Dermis blood vessel endothelial cell (primary cell): Measurements from ENCODE around the gene RGS2. TPM values are rescaled to one million over a fixed set of nuclear protein-coding genes. Genes with fewer than 3 reads are reported as not detected.

Experiments used
- DNase-seq: peaks from one replicate; pipeline ENCODE4 v3.0.0; 2010
- total RNA-seq: library from RNA; depleted of rRNA; stranded (reverse); fragments of >200 nt; gene quantifications from 2 replicates; pipeline ENCODE4 v1.2.3, GENCODE V29; 2014

RGS2 gene, protein sequence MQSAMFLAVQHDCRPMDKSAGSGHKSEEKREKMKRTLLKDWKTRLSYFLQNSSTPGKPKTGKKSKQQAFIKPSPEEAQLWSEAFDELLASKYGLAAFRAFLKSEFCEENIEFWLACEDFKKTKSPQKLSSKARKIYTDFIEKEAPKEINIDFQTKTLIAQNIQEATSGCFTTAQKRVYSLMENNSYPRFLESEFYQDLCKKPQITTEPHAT
- total RNA-seq: 3.0 and 5.1 TPM in 2 replicates

DNA sequence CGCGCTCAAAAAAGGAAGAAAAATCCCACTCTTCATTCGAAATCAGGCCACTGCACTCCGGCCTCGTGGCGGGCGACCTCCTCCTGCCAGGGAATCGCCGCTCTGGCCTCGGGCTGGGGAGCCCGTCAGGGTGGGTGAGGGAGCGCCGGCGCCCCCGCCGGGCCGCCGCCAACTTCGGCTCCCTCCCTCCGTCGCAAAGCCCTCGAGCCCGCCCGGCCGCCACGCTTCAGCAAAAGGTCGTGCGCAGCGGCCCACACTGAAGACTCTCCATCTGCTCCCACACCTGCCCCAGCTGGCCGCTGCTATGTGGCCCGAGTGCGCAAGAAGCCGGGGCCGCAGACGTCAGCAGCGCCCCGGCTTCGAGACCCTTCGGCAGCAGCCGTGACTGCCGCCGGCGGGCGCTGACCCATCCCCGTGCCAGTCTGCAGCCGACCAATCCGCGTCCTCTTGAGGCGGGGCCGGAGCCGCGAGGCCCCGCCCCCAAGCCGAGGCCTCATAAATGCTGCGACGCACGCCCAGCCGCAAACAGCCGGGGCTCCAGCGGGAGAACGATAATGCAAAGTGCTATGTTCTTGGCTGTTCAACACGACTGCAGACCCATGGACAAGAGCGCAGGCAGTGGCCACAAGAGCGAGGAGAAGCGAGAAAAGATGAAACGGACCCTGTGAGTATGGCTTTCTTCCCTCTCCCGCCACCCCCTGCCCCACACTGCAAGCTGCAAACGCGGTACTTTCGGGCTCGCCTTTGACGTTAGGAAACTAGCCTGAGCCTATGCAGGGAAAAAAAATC lies at the start of gene RGS2:
RGS2 (plus strand) TSS at position 522 of the 789 bp plus-strand sequence; CDS start at position 555, 33 bp downstream.
- DNase-seq: peak; percentile 95

DNA sequence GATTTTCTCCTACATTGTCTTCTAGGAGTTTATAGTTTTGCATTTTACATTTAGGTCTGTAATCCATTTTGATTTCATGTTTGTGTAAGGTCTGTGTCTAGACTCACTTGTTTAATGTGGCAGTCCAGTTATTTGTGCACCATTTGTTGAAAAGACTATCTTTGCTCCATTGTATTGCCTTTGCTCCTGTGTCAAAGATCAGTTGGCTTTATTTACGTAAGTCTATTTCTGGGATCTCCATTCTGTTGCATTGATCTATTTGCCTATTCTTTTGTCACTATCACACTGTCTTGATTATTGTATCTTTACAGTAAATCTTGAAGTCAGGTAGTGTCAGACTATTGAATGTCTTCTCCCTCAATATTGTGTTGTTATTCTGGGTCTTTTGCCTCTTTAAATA lies 49.7 kb upstream of the RGS2 start:
- DNase-seq: no peak

DNA sequence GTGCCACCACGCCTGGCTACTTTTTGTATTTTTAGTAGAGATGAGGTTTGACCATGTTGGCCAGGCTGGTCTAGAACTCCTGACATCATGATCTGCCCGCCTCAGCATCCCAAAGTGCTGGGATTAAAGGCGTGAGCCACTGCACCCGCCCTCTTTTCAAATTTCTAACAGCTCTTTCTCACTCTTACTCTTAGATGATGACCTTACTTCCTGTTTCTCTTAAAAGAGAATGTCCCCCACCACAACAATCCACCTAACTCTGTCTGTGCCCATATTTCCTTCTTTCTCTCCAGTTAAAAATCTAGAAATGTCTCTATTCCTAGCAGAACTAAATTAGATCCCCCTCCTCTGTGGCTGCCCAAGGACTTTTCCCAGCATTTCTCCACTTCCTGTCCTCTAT lies 46.6 kb upstream of the RGS2 start:
- DNase-seq: no peak

DNA sequence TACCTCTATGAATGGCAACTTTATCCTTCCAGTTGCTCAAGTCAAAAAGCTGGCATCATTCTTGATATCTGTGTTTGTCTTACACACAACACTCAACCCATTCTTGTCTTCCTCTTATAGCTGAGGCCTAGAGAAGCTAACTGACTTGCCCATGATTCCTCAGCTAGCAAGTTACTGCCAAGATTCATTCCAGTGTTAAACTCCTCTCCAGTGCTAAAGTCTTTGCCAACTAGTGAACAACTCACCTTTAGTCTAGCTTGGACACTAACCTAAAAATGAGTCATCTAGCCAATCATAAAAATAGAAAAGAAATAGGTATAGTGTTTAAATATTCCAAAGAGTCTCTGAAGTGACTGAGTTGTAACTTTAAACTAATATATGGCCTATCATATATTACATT lies 45.6 kb upstream of the RGS2 start:
- DNase-seq: no peak

DNA sequence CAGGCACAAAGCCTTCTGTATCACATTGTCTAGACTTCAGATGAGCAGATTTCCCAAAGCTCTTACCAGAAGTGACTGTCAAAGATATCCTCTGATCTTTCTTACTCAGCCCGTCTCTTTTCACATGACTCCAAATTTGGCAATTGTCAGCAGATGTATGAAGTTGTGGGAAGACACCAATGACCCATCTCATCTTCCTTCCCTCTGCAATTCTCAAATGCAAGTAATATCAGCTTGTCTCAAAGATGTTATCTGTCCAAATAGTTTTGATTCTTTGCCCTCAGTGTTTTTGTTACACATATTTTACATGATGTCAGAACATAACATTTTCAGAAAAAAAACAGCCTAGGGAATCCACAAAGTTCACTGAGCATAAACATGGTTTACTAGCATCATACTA lies 45.1 kb upstream of the RGS2 start:
- no peak for DNase-seq

DNA sequence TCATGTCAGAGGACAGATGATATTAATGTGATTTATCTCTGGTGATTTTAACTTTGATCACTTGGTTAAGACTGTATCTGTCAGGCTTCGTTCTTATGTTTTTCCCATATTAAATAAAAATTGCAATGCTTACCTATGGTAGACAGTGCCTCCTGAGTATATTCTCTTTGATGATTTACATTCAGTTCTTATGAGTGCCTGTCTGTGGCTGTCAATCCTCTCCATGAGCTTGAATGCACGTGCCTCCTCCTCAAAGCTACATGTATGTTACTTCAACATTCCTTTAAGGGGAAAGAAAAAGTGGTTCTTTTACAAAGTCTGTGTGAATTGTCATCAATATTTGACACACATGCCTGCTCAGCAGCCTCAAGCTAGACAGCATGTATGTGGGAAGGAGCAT lies 44.2 kb upstream of the RGS2 start:
- no peak for DNase-seq

DNA sequence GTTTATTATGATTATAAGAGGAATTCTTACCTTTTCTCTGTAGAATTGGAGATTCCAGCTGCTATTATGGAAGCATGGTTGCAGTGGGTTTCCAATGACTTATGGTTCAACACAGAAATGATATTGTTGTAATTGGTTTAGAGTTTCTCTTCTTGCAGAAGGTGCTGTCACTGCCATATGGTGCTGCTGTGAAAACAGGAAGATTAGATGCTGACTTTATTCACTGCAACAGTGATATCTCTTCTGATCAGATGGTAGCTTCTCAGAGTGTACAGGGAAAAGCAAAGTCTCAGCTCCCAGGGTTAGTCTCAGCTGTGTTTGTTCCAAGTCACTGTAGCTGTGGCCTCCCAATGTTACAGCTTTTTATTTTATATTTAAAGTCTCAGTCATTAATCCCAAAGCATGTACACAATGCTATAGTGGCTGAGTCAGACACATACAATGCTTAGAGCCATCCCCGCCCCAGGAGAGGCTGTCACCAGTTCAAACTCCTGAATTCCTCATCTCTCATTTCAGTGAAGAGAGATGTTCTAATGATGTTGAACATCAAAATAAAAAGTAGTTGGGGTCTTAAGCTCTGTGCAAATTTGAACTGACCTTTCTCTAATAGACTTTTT lies 42.7 kb upstream of the RGS2 start:
- no peak for DNase-seq

DNA sequence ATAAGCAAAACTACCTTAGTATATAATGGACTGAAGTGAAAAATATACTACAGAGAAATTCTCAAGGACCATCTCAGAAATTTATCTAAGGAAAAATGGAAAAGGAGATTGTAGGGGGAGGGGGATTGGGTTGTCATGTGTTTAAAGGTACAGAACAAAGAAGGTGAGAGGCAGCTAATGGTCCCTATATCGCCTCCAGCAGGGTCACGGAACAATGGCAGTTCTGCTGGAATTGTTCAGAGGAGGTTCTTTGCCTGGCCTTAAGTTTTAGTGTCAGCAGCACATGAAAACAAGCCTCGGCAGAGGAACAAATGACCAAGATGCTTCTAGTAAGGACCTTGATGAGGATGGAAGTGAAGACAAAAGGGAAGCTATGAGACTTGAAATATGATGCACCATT lies 42.0 kb upstream of the RGS2 start:
- DNase-seq: no peak

DNA sequence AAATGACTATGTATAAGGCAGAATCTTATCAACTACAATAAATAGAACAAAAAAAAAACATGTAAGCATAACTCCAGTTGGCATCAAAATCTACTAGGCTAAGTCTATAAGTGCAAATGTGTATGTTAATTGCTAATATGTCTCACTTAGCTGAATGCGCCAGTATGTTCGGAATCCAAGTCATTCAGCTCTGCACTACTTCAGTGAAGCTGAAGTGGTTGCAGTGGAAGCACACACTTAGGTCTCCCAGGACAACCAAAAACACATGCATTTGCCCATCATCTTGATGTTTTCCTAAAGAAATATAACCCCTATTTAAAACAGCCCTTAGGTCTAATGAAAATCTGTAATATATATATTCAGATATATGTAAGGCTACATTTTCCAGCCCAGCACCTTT lies 41.0 kb upstream of the RGS2 start:
- DNase-seq: no peak

DNA sequence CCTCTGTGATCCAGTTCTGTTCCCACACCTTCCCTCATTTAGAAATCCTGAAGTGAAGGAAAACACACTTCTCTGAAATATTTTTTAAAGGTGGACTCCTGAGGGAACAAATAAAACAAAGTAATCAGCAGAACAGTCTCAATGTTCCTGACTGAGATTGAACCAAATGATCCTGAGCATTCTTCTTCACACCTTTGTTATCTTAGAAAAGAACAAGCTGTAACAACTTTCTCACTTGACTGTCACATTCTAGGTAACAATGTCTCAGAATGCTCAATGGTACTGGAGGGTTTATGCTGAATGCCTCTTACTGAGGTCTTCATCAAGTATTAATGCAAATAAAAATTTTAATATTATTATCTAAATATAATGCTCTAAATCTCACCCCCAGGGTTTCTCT lies 40.4 kb upstream of the RGS2 start:
- no peak for DNase-seq

DNA sequence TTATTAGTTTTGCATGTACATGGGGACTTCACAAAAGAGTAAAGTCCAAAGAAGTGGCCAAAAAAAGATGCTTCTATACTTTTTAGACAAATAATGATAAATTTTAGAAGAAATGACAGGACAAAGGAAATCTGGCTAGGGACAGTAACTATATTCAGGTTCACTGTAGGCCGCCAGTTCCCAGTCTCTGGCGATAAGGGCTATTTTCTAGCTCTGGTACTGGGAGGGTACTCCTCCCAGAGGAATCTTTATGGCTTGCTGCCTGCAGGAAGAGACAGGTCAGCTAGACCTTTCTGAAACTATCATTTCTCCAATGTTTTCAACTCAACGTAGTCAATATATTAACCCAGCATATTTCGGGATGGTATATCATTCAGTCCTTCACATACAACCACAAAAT lies 37.5 kb upstream of the RGS2 start:
- no peak for DNase-seq

DNA sequence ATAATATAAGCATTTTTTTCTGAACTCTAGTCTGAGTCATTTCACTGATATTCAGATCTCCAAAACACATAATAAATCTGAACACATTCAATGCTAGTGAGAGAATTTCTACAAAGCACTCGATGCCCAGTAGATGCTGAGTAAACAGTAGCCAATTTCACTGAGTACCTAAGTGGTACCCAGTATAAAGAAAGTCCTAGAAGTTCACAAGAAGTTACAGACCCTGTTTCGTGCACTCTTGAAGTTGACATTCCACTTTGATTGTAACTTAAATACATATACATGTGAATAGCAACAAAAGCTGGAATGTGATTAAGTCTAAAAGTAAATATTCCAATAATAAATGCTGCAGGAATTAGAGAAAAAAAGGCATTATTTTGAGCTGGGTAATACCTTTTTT lies 33.2 kb upstream of the RGS2 start:
- no peak for DNase-seq

DNA sequence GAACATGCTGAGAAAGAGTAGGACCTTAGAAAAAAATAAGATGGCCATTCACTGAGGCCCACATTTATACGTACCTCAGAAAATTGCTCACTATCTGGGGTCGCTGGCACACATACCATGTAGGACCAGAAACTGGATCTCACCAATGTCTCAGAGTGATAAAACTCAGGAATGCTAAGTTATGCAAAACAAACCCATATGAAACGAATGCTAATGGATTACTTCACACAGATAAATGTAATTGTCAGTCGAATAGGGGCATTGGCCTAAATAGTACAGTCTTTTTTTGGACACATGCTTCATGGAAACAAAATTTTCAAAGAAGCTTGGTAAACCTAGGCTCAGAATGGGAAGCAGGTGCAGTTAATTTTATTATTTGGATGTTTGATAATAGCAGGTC lies 32.6 kb upstream of the RGS2 start:
- no peak for DNase-seq

DNA sequence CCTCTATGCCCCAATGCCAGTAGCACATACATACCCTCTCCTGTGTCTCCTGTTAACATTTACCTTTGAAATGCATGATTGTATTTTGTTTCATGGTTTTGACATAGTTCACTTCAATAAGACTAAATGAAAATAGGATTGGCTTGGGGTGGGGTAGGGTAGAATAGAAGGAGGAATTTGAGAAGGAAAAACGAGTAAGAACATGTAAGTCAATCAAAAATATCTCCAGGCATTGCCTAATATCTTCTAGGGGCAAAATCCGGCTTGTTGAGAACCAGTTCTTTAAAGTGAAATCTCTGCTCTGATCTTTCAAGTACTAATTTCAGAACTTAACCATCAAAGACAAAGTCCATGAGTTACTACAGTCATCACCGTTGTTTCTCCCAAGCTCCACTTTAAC lies 31.8 kb upstream of the RGS2 start:
- DNase-seq: no peak

DNA sequence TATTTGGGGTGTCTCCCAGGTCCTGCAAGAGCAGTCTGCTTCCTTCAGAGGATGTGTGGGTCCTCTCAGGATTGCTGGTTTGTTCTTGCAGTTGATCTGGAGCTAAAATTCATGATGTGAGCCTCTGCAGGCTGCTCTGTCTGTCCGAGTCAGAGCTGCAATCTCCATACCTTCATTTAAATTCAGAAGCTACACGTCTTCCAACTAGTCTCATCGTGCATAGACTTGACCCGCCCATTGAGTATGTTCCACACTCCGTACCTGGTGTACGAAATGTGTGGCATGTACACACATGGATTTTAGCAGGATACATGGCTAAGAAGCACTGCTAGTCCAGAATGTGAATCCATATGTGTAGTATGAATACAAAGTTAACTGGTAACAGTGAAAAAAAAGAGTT lies 25.0 kb upstream of the RGS2 start:
- no peak for DNase-seq

DNA sequence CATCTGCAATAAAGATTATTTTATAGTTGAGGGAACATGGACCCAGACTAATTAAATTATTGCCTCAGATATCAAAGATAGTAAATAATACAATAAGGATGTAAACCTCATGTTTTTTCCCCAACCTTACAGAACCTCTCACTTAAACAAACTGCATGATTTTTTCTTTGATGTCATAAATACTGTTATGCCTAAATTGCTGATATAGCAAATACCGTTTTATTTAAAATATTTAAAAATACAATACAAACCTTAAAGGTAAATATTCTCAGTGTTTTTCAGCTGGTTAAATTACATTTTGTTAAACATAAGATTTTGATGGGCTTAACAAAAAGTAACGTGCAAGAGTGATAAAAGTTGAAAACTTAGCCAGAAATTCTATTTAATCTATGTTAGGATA lies 24.4 kb upstream of the RGS2 start:
- no peak for DNase-seq

DNA sequence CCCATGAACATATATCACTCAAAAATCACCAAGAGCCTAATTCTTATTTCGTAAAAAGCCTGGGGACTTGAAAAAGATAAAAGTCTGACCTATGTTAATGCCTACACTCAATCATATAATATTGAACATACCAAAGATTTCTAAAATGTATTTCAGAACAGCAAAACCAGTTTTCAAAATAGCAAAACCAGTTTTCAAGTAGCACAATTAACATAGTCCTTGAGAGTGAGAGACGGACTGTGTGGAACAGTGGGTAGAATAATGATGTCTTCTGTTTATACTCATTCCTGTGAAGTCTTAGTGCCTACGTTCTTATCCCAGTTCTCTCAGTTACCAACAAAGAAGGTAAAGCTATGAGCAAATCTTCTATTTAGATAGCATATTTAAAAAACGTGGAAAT lies 22.3 kb upstream of the RGS2 start:
- no peak for DNase-seq

DNA sequence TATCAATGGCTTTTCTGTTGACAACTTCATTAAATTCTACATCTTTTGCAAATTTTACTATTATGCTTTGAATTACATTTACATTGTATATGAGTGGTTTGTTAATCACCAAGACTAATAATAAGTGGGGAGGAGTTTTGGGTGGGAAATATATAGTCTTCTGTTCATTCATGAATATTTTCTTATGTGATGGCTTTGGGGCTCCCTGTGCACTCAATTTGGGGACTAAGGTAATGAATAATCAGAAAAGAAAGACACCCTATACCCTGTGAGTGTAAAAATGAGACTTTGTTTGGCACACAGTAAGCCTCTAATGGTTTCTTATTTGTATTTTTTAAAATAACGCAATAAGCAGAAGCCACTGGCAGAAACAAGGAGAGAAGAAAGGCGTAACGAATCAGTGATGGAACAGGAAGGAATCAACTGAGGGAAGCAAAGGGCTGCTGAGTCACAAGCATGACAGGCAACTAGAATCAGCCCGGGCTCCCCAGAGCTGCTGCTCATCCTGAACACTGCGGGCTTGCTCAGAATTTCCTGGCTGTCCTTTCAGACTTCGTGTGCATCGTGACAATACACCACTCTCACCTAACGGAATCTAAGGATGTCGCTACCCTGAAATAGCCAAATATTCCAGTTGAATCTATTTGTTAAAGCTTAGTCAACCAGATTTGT lies 20.8 kb upstream of the RGS2 start:
- DNase-seq: peak; percentile 44

DNA sequence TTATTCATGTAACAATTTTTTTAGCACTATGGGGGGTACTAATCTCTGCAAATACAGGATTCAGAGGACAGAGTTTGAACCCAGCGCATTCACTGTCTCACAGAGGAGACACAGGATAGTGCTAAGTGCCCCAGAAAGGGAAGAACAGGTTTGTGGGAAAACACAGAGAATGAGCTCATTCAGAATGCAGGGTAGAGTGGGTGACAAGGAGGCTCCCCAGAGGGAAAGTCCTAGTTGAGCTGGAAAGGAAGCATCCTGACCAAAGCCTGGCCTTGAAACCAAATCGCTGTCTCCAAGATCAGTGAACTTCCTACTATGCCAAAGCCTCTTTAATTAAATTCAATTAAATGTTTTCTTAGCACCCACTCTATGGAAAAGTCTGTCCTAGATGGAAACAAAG lies 19.0 kb upstream of the RGS2 start:
- no peak for DNase-seq

DNA sequence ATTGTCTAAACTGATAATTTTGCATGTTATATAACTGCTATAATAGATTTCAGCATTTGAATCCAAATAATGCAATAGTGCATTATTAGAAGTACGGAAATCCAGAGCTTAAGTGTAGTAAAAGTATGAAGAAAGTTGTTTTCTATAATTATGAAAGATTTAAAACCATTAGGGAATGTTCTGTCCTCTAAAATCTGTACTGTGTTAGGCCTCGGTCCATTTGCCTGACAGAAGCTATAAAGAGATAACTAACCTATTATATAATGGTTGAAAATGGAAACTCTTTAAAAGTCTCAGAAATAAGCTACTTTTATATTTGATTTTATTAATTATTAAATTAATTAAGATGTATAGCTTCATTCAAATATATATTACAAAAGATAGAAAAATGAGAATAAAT lies 16.2 kb upstream of the RGS2 start:
- no peak for DNase-seq

DNA sequence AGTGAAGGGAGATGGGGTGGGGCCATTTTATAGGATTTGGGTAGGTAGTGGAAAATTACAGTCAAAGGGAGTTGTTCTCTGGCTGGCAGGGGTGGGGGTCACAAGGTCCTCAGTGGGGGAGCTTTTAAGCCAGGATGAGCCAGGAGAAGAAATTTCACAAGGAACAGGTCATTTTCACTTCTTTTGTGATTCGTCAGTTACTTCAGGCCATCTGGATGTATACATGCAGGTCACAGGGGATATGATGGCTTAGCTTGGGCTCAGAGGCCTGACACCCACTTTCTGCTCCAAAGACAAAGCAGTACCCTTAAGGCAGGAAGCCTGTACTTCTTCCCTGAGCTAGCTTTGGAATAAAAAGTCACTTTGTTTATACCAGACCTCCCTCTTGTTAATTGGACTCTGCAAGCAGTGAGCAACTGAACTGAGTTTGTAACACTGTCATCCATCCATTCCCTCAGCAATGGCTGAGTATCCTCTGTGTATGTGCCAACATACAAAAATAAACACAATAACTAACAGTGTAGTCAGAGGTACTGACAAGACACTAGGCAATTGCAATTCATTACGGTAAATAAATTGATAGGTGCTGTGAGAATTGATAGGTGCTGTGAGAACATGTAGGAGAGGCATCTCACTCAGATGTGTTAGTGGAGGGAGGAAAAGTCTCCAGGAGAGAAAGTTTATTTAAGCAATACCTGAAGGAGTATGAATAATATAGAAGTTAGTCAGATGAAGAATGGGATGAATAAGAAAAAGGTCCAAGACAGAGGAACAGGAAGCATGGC lies 14.7 kb upstream of the RGS2 start:
- DNase-seq: no peak

DNA sequence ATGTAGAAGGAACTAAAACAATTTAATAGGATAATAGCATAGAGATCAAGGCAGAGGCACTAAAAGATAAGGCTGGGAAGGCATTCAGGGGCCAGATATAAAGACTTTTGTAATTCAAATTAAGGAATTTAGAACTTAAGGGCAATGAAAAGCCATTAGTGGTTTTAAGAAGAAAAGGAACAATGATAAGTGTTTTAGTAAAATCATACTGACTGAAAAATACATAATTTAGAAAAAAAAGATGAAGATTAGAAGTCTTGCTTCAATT lies 14.1 kb upstream of the RGS2 start:
- DNase-seq: no peak
